GM23338 (cell line): ENCODE results near the gene MOCS2. TPM values are rescaled to one million over a fixed set of nuclear protein-coding genes. Genes with fewer than 3 reads are reported as not detected.

Experiments
- ATAC-seq: fragments of 200-7000 bp; cut with Tn5 transposase; 3 replicates; pipeline ENCODE4 v1.9.1; 2020
- DNase-seq: peaks from one replicate; pipeline ENCODE4 v3.0.0-alpha.2; 2015; ENCODE audit warnings: low spot score
- H2AFZ ChIP-seq: fragments of 200-600 bp; sonication (generic); 2 replicates; pipeline ENCODE4 v1.8.0; 2016; ENCODE audit warnings: antibody characterized with exemption, mild to moderate bottlenecking, moderate library complexity
- H3F3A ChIP-seq: fragments of 200-600 bp; sonication (generic); replicated peaks from 2 replicates; pipeline ENCODE4 v1.8.0; 2017; ENCODE audit warnings: antibody characterized with exemption, mixed run types, low read depth
- H3K27ac ChIP-seq: fragments of 200-600 bp; sonication (generic); 2 replicates; pipeline ENCODE4 v1.6.1; 2016; ENCODE audit warnings: low read depth
- H3K27me3 ChIP-seq: fragments of 200-600 bp; sonication (generic); 2 replicates; pipeline ENCODE4 v1.8.0; 2016; ENCODE audit warnings: mild to moderate bottlenecking, mixed run types, moderate library complexity; ENCODE audit not compliant: insufficient read depth
- H3K36me3 ChIP-seq: fragments of 200-600 bp; sonication (generic); 2 replicates; pipeline ENCODE4 v1.8.0; 2016; ENCODE audit warnings: mild to moderate bottlenecking; ENCODE audit not compliant: insufficient read depth
- H3K4me1 ChIP-seq: fragments of 200-600 bp; sonication (generic); 2 replicates; pipeline ENCODE4 v1.8.0; 2016; ENCODE audit warnings: mild to moderate bottlenecking, moderate library complexity; ENCODE audit not compliant: insufficient read depth
- H3K4me2 ChIP-seq: fragments of 200-600 bp; sonication (generic); 2 replicates; pipeline ENCODE4 v1.7.1; 2017; ENCODE audit warnings: mixed run types
- H3K4me3 ChIP-seq: fragments of 200-600 bp; sonication (generic); 2 replicates; pipeline ENCODE4 v1.6.1; 2016; ENCODE audit warnings: mixed run types
- H3K79me2 ChIP-seq: fragments of 200-600 bp; sonication (generic); replicated peaks from 2 replicates; pipeline ENCODE4 v1.8.0; 2017; ENCODE audit warnings: mild to moderate bottlenecking; ENCODE audit not compliant: insufficient read depth
- H3K9me2 ChIP-seq: fragments of 200-600 bp; sonication (generic); 2 replicates; pipeline ENCODE4 v1.8.0; 2017; ENCODE audit not compliant: insufficient read depth
- H4K20me1 ChIP-seq: fragments of 200-600 bp; sonication (generic); replicated peaks from 2 replicates; pipeline ENCODE4 v1.8.0; 2017; ENCODE audit warnings: mild to moderate bottlenecking; ENCODE audit not compliant: insufficient read depth
- H3K27ac Mint-ChIP-seq: 2 replicates; pipeline ENCODE4 v1.8.0; 2020; ENCODE audit warnings: inconsistent platforms, mild to moderate bottlenecking, moderate library complexity, mixed read lengths
- H3K27me3 Mint-ChIP-seq: 3 replicates; pipeline ENCODE4 v1.8.0; 2022; ENCODE audit warnings: low read depth, mild to moderate bottlenecking, moderate library complexity, mixed read lengths, inconsistent platforms; ENCODE audit not compliant: insufficient read depth, poor library complexity
- H3K36me3 Mint-ChIP-seq: 3 replicates; pipeline ENCODE4 v1.8.0; 2021; ENCODE audit warnings: low read depth, mild to moderate bottlenecking, inconsistent platforms, moderate library complexity, mixed read lengths
- H3K4me1 Mint-ChIP-seq: 3 replicates; pipeline ENCODE4 v1.8.0; 2020; ENCODE audit warnings: mild to moderate bottlenecking, inconsistent platforms, mixed read lengths
- H3K4me3 Mint-ChIP-seq: 3 replicates; pipeline ENCODE4 v1.8.0; 2021; ENCODE audit warnings: moderate library complexity, mild to moderate bottlenecking, inconsistent platforms, mixed read lengths
- H3K9me3 Mint-ChIP-seq: 3 replicates; pipeline ENCODE4 v1.8.0; 2020; ENCODE audit warnings: moderate library complexity, mild to moderate bottlenecking, inconsistent platforms, mixed read lengths
- CREB1 ChIP-seq: fragments of 250-450 bp; sonication (Bioruptor Pico); IDR thresholded peaks from 2 replicates; pipeline ENCODE4 v1.5.0; 2020; ENCODE audit warnings: low read depth, mild to moderate bottlenecking, moderate library complexity
- CTCF ChIP-seq, 2 experiments: fragments of 200-600 bp in 1 of 2; sonication (generic) in 1 of 2; conservative IDR thresholded peaks; 2 replicates each; pipeline versions ENCODE4 v1.5.1 to v1.6.1; 2016 to 2017; ENCODE audit warnings: antibody characterized with exemption in 2 of 2, low read depth in 2 of 2, mild to moderate bottlenecking in 2 of 2, moderate library complexity in 1 of 2
- EZH2 ChIP-seq: fragments of 200-600 bp; sonication (generic); IDR thresholded peaks from one replicate; pipeline ENCODE4 v1.8.0; 2017; ENCODE audit warnings: antibody characterized with exemption, mild to moderate bottlenecking, low read depth; ENCODE audit not compliant: unreplicated experiment
- EZH2phosphoT487 ChIP-seq: fragments of 200-600 bp; sonication (generic); IDR thresholded peaks from one replicate; pipeline ENCODE4 v1.8.1; 2018; ENCODE audit warnings: antibody characterized with exemption; ENCODE audit not compliant: unreplicated experiment
- JUNB ChIP-seq: IDR thresholded peaks from one replicate; pipeline ENCODE4 v1.6.1; 2016; ENCODE audit warnings: antibody characterized with exemption; ENCODE audit not compliant: unreplicated experiment
- NANOG ChIP-seq: IDR thresholded peaks from 2 replicates; pipeline ENCODE4 v1.6.1; 2016; ENCODE audit warnings: antibody characterized with exemption, borderline replicate concordance
- POLR2AphosphoS5 ChIP-seq: IDR thresholded peaks from 2 replicates; pipeline ENCODE4 v1.6.1; 2016; ENCODE audit warnings: antibody characterized with exemption, low read depth
- REST ChIP-seq: IDR thresholded peaks from one replicate; pipeline ENCODE4 v1.6.1; 2018; ENCODE audit warnings: antibody characterized with exemption; ENCODE audit not compliant: unreplicated experiment
- STAT1 ChIP-seq: IDR thresholded peaks from one replicate; pipeline ENCODE4 v1.6.1; 2016; ENCODE audit warnings: antibody characterized with exemption; ENCODE audit not compliant: unreplicated experiment
- ZNF114 ChIP-seq: fragments of 250-450 bp; sonication (Bioruptor Pico); IDR thresholded peaks from 2 replicates; pipeline ENCODE4 v1.5.0; 2020; ENCODE audit warnings: mild to moderate bottlenecking, moderate library complexity
- ZNF331 ChIP-seq: fragments of 250-450 bp; sonication (Bioruptor Pico); IDR thresholded peaks from 2 replicates; pipeline ENCODE4 v1.5.0; 2020; ENCODE audit warnings: low read depth, mild to moderate bottlenecking, moderate library complexity
- polyA plus RNA-seq: library from polyadenylated mRNA; unstranded; fragments of >200 nt; fragmentation: Nextera tagmentation; extraction: Ambion mirVana; gene quantifications from 2 replicates; pipeline ENCODE4 v1.2.1, GENCODE V29; 2016
- total RNA-seq: library from RNA; depleted of rRNA; stranded (reverse); fragments of >200 nt; shearing (Covaris generic); gene quantifications from 2 replicates; pipeline ENCODE4 v1.2.3, GENCODE V29; 2014
- TF ChIP-seq, protein P1 (sequence below): IDR thresholded peaks from 2 replicates; pipeline ENCODE4 v1.6.1; 2016; ENCODE audit warnings: antibody characterized with exemption
- TF ChIP-seq, protein P2 (sequence below): fragments of 250-450 bp; sonication (Bioruptor Pico); IDR thresholded peaks from 2 replicates; pipeline ENCODE4 v1.5.0; 2020; ENCODE audit warnings: mild to moderate bottlenecking, moderate library complexity

MOCS2 gene
- total and polyA plus RNA-seq, 2 experiments from 2014 or later, result 18.3 to 41.8 TPM

GRCh38 chr5:53089481-53089991 is 20.0 kb downstream of the MOCS2 start:
- H3K27me3 Mint-ChIP-seq, result no peaks in the 10 kb centered on the region
- H3K4me3 Mint-ChIP-seq, result no peak overlapping the region
- TF ChIP-seq NANOG (no peak), ZNF331 (no peak), POLR2AphosphoS5 (no peak), CREB1 (CRISPR knock-in tag) (no peak), EZH2 (no peak), ZNF114 (CRISPR knock-in tag) (no peak), STAT1 (no peak), JUNB (no peak), REST (no peak), EZH2phosphoT487 (no peak), CTCF (conservative IDR thresholded peaks at IDR 0.05; ENCODE audit: low read depth in 2 of 2) (no peak)
- TF ChIP-seq, protein P1, sequence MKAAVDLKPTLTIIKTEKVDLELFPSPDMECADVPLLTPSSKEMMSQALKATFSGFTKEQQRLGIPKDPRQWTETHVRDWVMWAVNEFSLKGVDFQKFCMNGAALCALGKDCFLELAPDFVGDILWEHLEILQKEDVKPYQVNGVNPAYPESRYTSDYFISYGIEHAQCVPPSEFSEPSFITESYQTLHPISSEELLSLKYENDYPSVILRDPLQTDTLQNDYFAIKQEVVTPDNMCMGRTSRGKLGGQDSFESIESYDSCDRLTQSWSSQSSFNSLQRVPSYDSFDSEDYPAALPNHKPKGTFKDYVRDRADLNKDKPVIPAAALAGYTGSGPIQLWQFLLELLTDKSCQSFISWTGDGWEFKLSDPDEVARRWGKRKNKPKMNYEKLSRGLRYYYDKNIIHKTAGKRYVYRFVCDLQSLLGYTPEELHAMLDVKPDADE, result no peak
- TF ChIP-seq, protein P2, sequence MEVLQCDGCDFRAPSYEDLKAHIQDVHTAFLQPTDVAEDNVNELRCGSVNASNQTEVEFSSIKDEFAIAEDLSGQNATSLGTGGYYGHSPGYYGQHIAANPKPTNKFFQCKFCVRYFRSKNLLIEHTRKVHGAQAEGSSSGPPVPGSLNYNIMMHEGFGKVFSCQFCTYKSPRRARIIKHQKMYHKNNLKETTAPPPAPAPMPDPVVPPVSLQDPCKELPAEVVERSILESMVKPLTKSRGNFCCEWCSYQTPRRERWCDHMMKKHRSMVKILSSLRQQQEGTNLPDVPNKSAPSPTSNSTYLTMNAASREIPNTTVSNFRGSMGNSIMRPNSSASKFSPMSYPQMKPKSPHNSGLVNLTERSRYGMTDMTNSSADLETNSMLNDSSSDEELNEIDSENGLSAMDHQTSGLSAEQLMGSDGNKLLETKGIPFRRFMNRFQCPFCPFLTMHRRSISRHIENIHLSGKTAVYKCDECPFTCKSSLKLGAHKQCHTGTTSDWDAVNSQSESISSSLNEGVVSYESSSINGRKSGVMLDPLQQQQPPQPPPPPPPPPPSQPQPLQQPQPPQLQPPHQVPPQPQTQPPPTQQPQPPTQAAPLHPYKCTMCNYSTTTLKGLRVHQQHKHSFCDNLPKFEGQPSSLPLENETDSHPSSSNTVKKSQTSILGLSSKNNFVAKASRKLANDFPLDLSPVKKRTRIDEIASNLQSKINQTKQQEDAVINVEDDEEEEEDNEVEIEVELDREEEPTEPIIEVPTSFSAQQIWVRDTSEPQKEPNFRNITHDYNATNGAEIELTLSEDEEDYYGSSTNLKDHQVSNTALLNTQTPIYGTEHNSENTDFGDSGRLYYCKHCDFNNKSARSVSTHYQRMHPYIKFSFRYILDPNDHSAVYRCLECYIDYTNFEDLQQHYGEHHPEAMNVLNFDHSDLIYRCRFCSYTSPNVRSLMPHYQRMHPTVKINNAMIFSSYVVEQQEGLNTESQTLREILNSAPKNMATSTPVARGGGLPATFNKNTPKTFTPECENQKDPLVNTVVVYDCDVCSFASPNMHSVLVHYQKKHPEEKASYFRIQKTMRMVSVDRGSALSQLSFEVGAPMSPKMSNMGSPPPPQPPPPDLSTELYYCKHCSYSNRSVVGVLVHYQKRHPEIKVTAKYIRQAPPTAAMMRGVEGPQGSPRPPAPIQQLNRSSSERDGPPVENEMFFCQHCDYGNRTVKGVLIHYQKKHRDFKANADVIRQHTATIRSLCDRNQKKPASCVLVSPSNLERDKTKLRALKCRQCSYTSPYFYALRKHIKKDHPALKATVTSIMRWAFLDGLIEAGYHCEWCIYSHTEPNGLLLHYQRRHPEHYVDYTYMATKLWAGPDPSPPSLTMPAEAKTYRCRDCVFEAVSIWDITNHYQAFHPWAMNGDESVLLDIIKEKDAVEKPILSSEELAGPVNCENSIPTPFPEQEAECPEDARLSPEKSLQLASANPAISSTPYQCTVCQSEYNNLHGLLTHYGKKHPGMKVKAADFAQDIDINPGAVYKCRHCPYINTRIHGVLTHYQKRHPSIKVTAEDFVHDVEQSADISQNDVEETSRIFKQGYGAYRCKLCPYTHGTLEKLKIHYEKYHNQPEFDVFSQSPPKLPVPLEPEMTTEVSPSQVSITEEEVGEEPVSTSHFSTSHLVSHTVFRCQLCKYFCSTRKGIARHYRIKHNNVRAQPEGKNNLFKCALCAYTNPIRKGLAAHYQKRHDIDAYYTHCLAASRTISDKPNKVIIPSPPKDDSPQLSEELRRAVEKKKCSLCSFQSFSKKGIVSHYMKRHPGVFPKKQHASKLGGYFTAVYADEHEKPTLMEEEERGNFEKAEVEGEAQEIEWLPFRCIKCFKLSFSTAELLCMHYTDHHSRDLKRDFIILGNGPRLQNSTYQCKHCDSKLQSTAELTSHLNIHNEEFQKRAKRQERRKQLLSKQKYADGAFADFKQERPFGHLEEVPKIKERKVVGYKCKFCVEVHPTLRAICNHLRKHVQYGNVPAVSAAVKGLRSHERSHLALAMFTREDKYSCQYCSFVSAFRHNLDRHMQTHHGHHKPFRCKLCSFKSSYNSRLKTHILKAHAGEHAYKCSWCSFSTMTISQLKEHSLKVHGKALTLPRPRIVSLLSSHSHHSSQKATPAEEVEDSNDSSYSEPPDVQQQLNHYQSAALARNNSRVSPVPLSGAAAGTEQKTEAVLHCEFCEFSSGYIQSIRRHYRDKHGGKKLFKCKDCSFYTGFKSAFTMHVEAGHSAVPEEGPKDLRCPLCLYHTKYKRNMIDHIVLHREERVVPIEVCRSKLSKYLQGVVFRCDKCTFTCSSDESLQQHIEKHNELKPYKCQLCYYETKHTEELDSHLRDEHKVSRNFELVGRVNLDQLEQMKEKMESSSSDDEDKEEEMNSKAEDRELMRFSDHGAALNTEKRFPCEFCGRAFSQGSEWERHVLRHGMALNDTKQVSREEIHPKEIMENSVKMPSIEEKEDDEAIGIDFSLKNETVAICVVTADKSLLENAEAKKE (CRISPR knock-in tag), result no peak
- H3K36me3 Mint-ChIP-seq, result no peaks in the 10 kb centered on the region
- Histone ChIP-seq H3F3A (no peaks in the 10 kb centered on the region), H3K36me3 (no peaks in the 10 kb centered on the region), H2AFZ (no peak overlapping the region), H3K4me3 (no peak overlapping the region), H3K27me3 (no peaks in the 10 kb centered on the region), H3K9me2 (no peaks in the 10 kb centered on the region), H3K4me1 (no peaks in the 10 kb centered on the region), H3K4me2 (no peak overlapping the region), H3K27ac (no peak overlapping the region), H4K20me1 (no peaks in the 10 kb centered on the region), H3K79me2 (no peaks in the 10 kb centered on the region)
- no peak for ATAC-seq
- H3K9me3 Mint-ChIP-seq, result no peaks in the 10 kb centered on the region
- H3K4me1 Mint-ChIP-seq, result no peaks in the 10 kb centered on the region
- DNase-seq, result no peak
- H3K27ac Mint-ChIP-seq, result no peak overlapping the region
